HG03159 (cell line): ENCODE results near the gene C7orf57.
"Not testable (repeated sequence)": the region's sequence is repeated elsewhere in the genome, so short reads cannot be mapped to it uniquely, and the experiment has no call there.

Experiments used
- ATAC-seq: cut with Tn5 transposase; IDR thresholded peaks from one replicate; pipeline ENCODE4 v1.9.1; 2021; ENCODE audit warnings: mild to moderate bottlenecking, moderate library complexity; ENCODE audit not compliant: unreplicated experiment

Gene C7orf57

GRCh38 chr7:48033922-48034321 lies 1.4 kb upstream of the C7orf57 start:
- no peak for ATAC-seq

- no peak for ATAC-seq
Observed at GRCh38 chr7:48035967-48036478, 680 bp downstream of the C7orf57 start.

GRCh38 chr7:48038815-48039506 lies 3.6 kb downstream of the C7orf57 start:
- no peak for ATAC-seq

GRCh38 chr7:48040944-48041652 lies 5.8 kb downstream of the C7orf57 start:
- no peak for ATAC-seq

- no peak for ATAC-seq
Observed at GRCh38 chr7:48041653-48041970, 6.3 kb downstream of the C7orf57 start.

- ATAC-seq, result no peak
Observed at GRCh38 chr7:48042216-48042615, 6.9 kb downstream of the C7orf57 start.

GRCh38 chr7:48042636-48043035 lies 7.3 kb downstream of the C7orf57 start:
- ATAC-seq, result no peak

GRCh38 chr7:48045195-48045765 lies 9.9 kb downstream of the C7orf57 start:
- ATAC-seq, result no peak

- no peak for ATAC-seq
Observed at GRCh38 chr7:48046458-48046857, 11.1 kb downstream of the C7orf57 start.

GRCh38 chr7:48048113-48048512 lies 12.8 kb downstream of the C7orf57 start:
- no peak for ATAC-seq

GRCh38 chr7:48049850-48050249 lies 14.5 kb downstream of the C7orf57 start:
- no peak for ATAC-seq

GRCh38 chr7:48052748-48053147 lies 17.4 kb downstream of the C7orf57 start:
- no peak for ATAC-seq

- no peak for ATAC-seq
Observed at GRCh38 chr7:48053736-48054135, 18.4 kb downstream of the C7orf57 start.

GRCh38 chr7:48058990-48059389 lies 23.6 kb downstream of the C7orf57 start:
- ATAC-seq, result no peak

- no peak for ATAC-seq
Observed at GRCh38 chr7:48059706-48060105, 24.4 kb downstream of the C7orf57 start.

- ATAC-seq, result no peak
Observed at GRCh38 chr7:48063985-48064384, 28.6 kb downstream of the C7orf57 start.

GRCh38 chr7:48067475-48067874 lies 32.1 kb downstream of the C7orf57 start:
- ATAC-seq, result no peak

GRCh38 chr7:48074204-48074654 lies 38.9 kb downstream of the C7orf57 start:
- no peak for ATAC-seq

- no peak for ATAC-seq
Observed at GRCh38 chr7:48077423-48077822, 42.1 kb downstream of the C7orf57 start.

- ATAC-seq, result no peak
Observed at GRCh38 chr7:48078470-48078869, 43.1 kb downstream of the C7orf57 start.

- ATAC-seq, result not testable (repeated sequence)
Observed at GRCh38 chr7:48082378-48082777, 47.0 kb downstream of the C7orf57 start.
